ENCODE data around the gene C15orf61. TPM values are rescaled to one million over a fixed set of nuclear protein-coding genes. Genes with fewer than 3 reads are reported as not detected.

Gene C15orf61
- total RNA-seq, 1 donor from 2014 or later = 4.2 TPM

GRCh38 chr15:67521783-67522568 lies 1.0 kb downstream of the C15orf61 start:
- H3K4me1 Mint-ChIP-seq = peaks cover 22% of the 10 kb centered on the region
- intact Hi-C loops (cut with micrococcal nuclease) = loop anchor here (1.0 to 5.0 kb wide), 5 partner anchors 17 to 1020 kb away; partner anchors contain the start of genes CLN6, RNU6-1 and RPL4
- H3K4me3 Mint-ChIP-seq = peak overlapping the region; percentile 93
- ChIA-PET CTCF (no interaction called here), POLR2A (interaction anchor here (0.5 to 3.0 kb wide), 7 partner anchors 13 to 756 kb away, joined by 3 to 32 read pairs (median 4); partner anchors contain the start of genes FEM1B and MAP2K5)
- peak overlapping the region; percentile 92 for H3K27ac Mint-ChIP-seq
- peaks cover 12% of the 10 kb centered on the region for H3K36me3 Mint-ChIP-seq (ENCODE audit: low read depth)
- no peaks in the 10 kb centered on the region for H3K9me3 Mint-ChIP-seq
- DNase-seq (no peak), ATAC-seq (ENCODE audit: low read depth) (no peak)
- H3K27me3 Mint-ChIP-seq = no peaks in the 10 kb centered on the region
- TF ChIP-seq, protein P1, sequence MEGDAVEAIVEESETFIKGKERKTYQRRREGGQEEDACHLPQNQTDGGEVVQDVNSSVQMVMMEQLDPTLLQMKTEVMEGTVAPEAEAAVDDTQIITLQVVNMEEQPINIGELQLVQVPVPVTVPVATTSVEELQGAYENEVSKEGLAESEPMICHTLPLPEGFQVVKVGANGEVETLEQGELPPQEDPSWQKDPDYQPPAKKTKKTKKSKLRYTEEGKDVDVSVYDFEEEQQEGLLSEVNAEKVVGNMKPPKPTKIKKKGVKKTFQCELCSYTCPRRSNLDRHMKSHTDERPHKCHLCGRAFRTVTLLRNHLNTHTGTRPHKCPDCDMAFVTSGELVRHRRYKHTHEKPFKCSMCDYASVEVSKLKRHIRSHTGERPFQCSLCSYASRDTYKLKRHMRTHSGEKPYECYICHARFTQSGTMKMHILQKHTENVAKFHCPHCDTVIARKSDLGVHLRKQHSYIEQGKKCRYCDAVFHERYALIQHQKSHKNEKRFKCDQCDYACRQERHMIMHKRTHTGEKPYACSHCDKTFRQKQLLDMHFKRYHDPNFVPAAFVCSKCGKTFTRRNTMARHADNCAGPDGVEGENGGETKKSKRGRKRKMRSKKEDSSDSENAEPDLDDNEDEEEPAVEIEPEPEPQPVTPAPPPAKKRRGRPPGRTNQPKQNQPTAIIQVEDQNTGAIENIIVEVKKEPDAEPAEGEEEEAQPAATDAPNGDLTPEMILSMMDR (IDR thresholded peaks at IDR 0.05) = no peak

DNA sequence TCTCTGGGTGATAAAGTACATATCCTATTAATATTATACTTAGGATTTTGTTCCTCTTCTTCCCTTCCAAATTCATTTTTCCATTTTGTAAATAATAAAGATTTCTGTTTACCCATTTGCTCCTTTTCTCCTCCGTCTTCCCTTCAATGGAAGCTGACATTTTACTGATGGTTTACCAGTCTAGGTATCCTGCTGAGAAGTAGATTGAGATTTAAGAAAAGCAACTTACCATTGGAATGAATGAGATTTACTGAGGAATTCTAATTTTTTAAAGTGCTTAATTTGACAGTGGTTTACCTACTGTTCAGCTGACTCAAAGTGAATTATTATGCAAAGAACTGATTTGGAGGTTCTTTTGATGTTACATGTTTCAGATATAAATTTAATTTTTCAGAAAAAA lies 2.4 kb downstream of the C15orf61 start:
- no peak for DNase-seq
- Mint-ChIP-seq H3K27ac (no peak overlapping the region), H3K4me1 (peaks cover 22% of the 10 kb centered on the region), H3K4me3 (no peak overlapping the region), H3K36me3 (ENCODE audit: low read depth) (peaks cover 15% of the 10 kb centered on the region), H3K27me3 (no peaks in the 10 kb centered on the region), H3K9me3 (no peaks in the 10 kb centered on the region)
- ChIA-PET POLR2A (no interaction called here), CTCF (no interaction called here)
- intact Hi-C loops (cut with micrococcal nuclease) = loop anchor here (5.0 kb wide), 1 partner anchor 1021 kb away; the partner anchor contains the start of gene RPL4
- no peak for ATAC-seq (ENCODE audit: low read depth)
- TF ChIP-seq, protein P1 (IDR thresholded peaks at IDR 0.05) = no peak

- Mint-ChIP-seq H3K4me3 (no peak overlapping the region), H3K9me3 (no peaks in the 10 kb centered on the region), H3K36me3 (ENCODE audit: low read depth) (peaks cover 15% of the 10 kb centered on the region), H3K27me3 (no peaks in the 10 kb centered on the region), H3K27ac (no peak overlapping the region), H3K4me1 (peaks cover 22% of the 10 kb centered on the region)
- ChIA-PET CTCF (interaction anchor here (0.9 kb wide), 1 partner anchor 302 kb away, joined by 3 read pairs; no protein-coding TSS in a partner anchor), POLR2A (interaction anchor here (0.6 kb wide), 1 partner anchor 39 kb away, joined by 3 read pairs; no protein-coding TSS in a partner anchor)
- DNase-seq = no peak
- ATAC-seq (ENCODE audit: low read depth) = no peak
- TF ChIP-seq, protein P1 (IDR thresholded peaks at IDR 0.05) = no peak
- intact Hi-C loops (cut with micrococcal nuclease) = loop anchor here (5.0 kb wide), 1 partner anchor 1022 kb away; the partner anchor contains the start of gene RPL4
These were observed 3.3 kb downstream of the C15orf61 start for GRCh38 chr15:67524235-67524634.

- H3K9me3 Mint-ChIP-seq = no peaks in the 10 kb centered on the region
These were observed 7.6 kb downstream of the C15orf61 start for GRCh38 chr15:67528513-67528912.

More at GRCh38 chr15:67528513-67528912, 7.6 kb downstream of the C15orf61 start:
- intact Hi-C loops (cut with micrococcal nuclease) = no loop called here
- H3K4me1 Mint-ChIP-seq = no peaks in the 10 kb centered on the region
- H3K27me3 Mint-ChIP-seq = no peaks in the 10 kb centered on the region
- ChIA-PET POLR2A (no interaction called here), CTCF (no interaction called here)
- ATAC-seq (ENCODE audit: low read depth) (no peak), DNase-seq (no peak)
- no peak overlapping the region for H3K4me3 Mint-ChIP-seq
- H3K36me3 Mint-ChIP-seq (ENCODE audit: low read depth) = peaks cover 11% of the 10 kb centered on the region
- no peak overlapping the region for H3K27ac Mint-ChIP-seq
- TF ChIP-seq, protein P1 (IDR thresholded peaks at IDR 0.05) = no peak
